WTC11 (cell line): ENCODE results near the gene NSMF. TPM values are rescaled to one million over a fixed set of nuclear protein-coding genes. Genes with fewer than 3 reads are reported as not detected.

ENCODE experiments used
- ATAC-seq: fragments of 200-7000 bp; cut with Tn5 transposase; 2 replicates; pipeline ENCODE4 v1.10.0; 2021; ENCODE audit warnings: mild to moderate bottlenecking, moderate library complexity
- CTCF ChIA-PET: fragments of 300-600 bp; sonication (Branson Sonifier 250); formaldehyde crosslinking; loops from one replicate; lab custom pipeline; 2021; ENCODE audit warnings: antibody characterized with exemption; lab: Charles Lee
- POLR2A ChIA-PET: fragments of 350-600 bp; sonication (Branson Sonifier 250); formaldehyde crosslinking; loops from one replicate; lab custom pipeline; 2021; ENCODE audit warnings: antibody characterized with exemption; lab: Charles Lee
- DNase-seq: peaks from one replicate; pipeline ENCODE4 v3.0.0; 2021; ENCODE audit warnings: low spot score
- H3K27ac Mint-ChIP-seq: 2 replicates; pipeline ENCODE4 v1.8.0; 2021; ENCODE audit warnings: mixed read lengths
- H3K27me3 Mint-ChIP-seq: 2 replicates; pipeline ENCODE4 v1.8.0; 2021; ENCODE audit warnings: low read depth, mild to moderate bottlenecking, moderate library complexity, mixed read lengths
- H3K36me3 Mint-ChIP-seq: 2 replicates; pipeline ENCODE4 v1.8.0; 2021; ENCODE audit warnings: mixed read lengths
- H3K4me1 Mint-ChIP-seq: 2 replicates; pipeline ENCODE4 v1.8.0; 2022; ENCODE audit warnings: mixed read lengths
- H3K4me3 Mint-ChIP-seq: 2 replicates; pipeline ENCODE4 v1.8.0; 2021; ENCODE audit warnings: mild to moderate bottlenecking, moderate library complexity, mixed read lengths
- H3K9me3 Mint-ChIP-seq: 2 replicates; pipeline ENCODE4 v1.8.0; 2021; ENCODE audit warnings: mixed read lengths
- ATF2 ChIP-seq: sonication (generic); formaldehyde crosslinking; IDR thresholded peaks from 2 replicates; pipeline ENCODE4 v1.8.1; 2022; ENCODE audit warnings: low read depth, missing genetic modification reagents, borderline replicate concordance
- CBFB ChIP-seq: sonication (generic); formaldehyde crosslinking; IDR thresholded peaks from 2 replicates; pipeline ENCODE4 v1.8.1; 2022; ENCODE audit warnings: mild to moderate bottlenecking, low read depth, missing genetic modification reagents
- CREB1 ChIP-seq: sonication (generic); formaldehyde crosslinking; IDR thresholded peaks from 2 replicates; pipeline ENCODE4 v1.8.0; 2023; ENCODE audit warnings: mild to moderate bottlenecking, missing genetic modification reagents
- E2F1 ChIP-seq: sonication (generic); formaldehyde crosslinking; IDR thresholded peaks from 2 replicates; pipeline ENCODE4 v1.8.0; 2022; ENCODE audit warnings: mild to moderate bottlenecking, missing genetic modification reagents
- GABPB1 ChIP-seq: sonication (generic); formaldehyde crosslinking; IDR thresholded peaks from 2 replicates; pipeline ENCODE4 v1.8.1; 2023; ENCODE audit warnings: mild to moderate bottlenecking, missing genetic modification reagents
- HMGXB4 ChIP-seq: sonication (generic); formaldehyde crosslinking; IDR thresholded peaks from 2 replicates; pipeline ENCODE4 v1.8.1; 2023; ENCODE audit warnings: mild to moderate bottlenecking, moderate library complexity, missing genetic modification reagents
- IRF1 ChIP-seq: sonication (generic); formaldehyde crosslinking; IDR thresholded peaks from 2 replicates; pipeline ENCODE4 v1.8.0; 2023; ENCODE audit warnings: missing genetic modification reagents
- NFE2L1 ChIP-seq: sonication (generic); formaldehyde crosslinking; IDR thresholded peaks from 2 replicates; pipeline ENCODE4 v1.8.1; 2023; ENCODE audit warnings: missing genetic modification reagents
- PRDM15 ChIP-seq: sonication (generic); formaldehyde crosslinking; IDR thresholded peaks from 2 replicates; pipeline ENCODE4 v1.8.0; 2022; ENCODE audit warnings: missing genetic modification reagents
- ZNF219 ChIP-seq: sonication (generic); formaldehyde crosslinking; IDR thresholded peaks from 2 replicates; pipeline ENCODE4 v1.8.0; 2023; ENCODE audit warnings: missing genetic modification reagents, mild to moderate bottlenecking, borderline replicate concordance
- ZNF671 ChIP-seq: fragments of 250-450 bp; sonication (Bioruptor Pico); IDR thresholded peaks from 2 replicates; pipeline ENCODE4 v1.8.0; 2021; ENCODE audit warnings: mild to moderate bottlenecking
- total RNA-seq: library from RNA; stranded (reverse); gene quantifications from 3 replicates; pipeline ENCODE4 v1.2.3, GENCODE V29; 2021
- TF ChIP-seq, protein P1 (sequence below): sonication (generic); formaldehyde crosslinking; IDR thresholded peaks from 2 replicates; pipeline ENCODE4 v1.8.1; 2022; ENCODE audit warnings: mild to moderate bottlenecking, moderate library complexity, missing genetic modification reagents

The NSMF gene
- total RNA-seq, 1 experiment from 2014 or later = 61.9 TPM

GRCh38 chr9:137422604-137423513, 36.3 kb downstream of the NSMF start, which contains the start of the genes EXD3 and NOXA1 (continued):
- TF ChIP-seq IRF1 (CRISPR knock-in tag) = no peak
- 0 out of 2 replicates have a peak, but pooled peaks have one; percentile 16 for TF ChIP-seq PRDM15 (CRISPR knock-in tag)
- TF ChIP-seq CBFB (CRISPR knock-in tag) = peak; percentile 91; the same call in 1 of the 2 replicates
- TF ChIP-seq CREB1 (CRISPR knock-in tag) = no peak
- TF ChIP-seq, protein P1, sequence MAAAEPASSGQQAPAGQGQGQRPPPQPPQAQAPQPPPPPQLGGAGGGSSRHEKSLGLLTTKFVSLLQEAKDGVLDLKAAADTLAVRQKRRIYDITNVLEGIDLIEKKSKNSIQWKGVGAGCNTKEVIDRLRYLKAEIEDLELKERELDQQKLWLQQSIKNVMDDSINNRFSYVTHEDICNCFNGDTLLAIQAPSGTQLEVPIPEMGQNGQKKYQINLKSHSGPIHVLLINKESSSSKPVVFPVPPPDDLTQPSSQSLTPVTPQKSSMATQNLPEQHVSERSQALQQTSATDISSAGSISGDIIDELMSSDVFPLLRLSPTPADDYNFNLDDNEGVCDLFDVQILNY = peak; percentile 45; the same call in 1 of the 2 replicates
- TF ChIP-seq HMGXB4 (CRISPR knock-in tag) = peak; percentile 42
- TF ChIP-seq GABPB1 = peak; percentile 83
- TF ChIP-seq ZNF671 (CRISPR knock-in tag) = no peak

DNA sequence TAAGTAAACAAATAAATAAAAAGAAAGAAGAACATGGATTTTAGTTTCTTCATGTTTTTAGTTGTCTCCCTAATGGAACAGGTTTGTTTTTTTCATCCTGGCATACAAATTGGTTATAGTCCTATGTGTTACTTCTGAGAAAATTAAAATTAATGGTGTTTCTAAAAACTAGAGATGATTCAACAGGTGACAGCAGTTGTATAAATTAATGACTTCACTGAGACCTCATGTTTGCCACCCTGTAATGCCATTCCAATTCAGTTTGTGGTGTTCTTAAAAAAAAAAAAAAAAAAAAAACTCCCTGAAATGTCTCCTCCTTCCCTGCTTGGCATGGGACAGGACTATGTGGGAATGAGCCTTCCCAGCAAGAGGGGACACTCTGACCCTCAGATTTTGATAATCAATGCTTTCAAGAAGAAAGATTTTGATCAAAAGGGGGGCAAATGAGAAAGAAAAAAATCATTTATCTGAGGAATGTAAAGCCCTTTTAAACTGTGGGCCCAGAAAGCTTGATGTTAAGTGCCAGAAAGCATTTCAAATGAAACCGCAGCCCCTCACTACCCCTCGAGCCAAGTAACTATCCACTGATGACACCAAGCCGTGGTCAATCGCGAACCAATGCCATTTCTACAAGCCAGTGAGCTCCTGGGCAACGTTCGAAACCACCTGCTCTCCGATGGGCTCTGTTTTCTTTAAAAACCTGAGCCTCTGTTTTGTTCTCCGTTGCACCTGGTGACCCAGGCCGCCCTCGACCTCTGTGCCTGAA, 37.1 kb downstream of the NSMF start:
- Mint-ChIP-seq H3K27ac (0 out of 2 replicates have a peak overlapping the region, but pooled peaks have one; percentile 78), H3K4me1 (peaks cover 7% of the 10 kb centered on the region)
- CTCF ChIA-PET = interaction anchor here (0.5 to 2.5 kb wide), 19 partner anchors 9 to 430 kb away, joined by 3 to 38 read pairs (median 11); partner anchors contain the start of genes ENTPD8, NRARP, NSMF and PAXX

More for the DNA sequence above, 37.1 kb downstream of the NSMF start:
- POLR2A ChIA-PET = interaction anchor here (1.8 kb wide), 1 partner anchor 32 kb away, joined by 11 read pairs; no protein-coding TSS in a partner anchor
- no peaks in the 10 kb centered on the region; the same call in 1 of the 2 replicates for H3K27me3 Mint-ChIP-seq
- H3K9me3 Mint-ChIP-seq = no peaks in the 10 kb centered on the region
- H3K4me3 Mint-ChIP-seq = peak overlapping the region; percentile 88
- DNase-seq (no peak), ATAC-seq (no peak)
- TF ChIP-seq ATF2 (CRISPR knock-in tag) = no peak
- no peak for TF ChIP-seq ZNF671 (CRISPR knock-in tag)
- no peak for TF ChIP-seq E2F1 (CRISPR knock-in tag)
- TF ChIP-seq ZNF219 (CRISPR knock-in tag) = no peak
- TF ChIP-seq NFE2L1 (CRISPR knock-in tag) = no peak
- no peaks in the 10 kb centered on the region for H3K36me3 Mint-ChIP-seq
